ENCODE measurements around the gene DACH2.

The DACH2 gene

GRCh38 chrX:86829786-86830185 is 681.5 kb downstream of the DACH2 start:
- no peak for DNase-seq

GRCh38 chrX:86830685-86831084 is 682.4 kb downstream of the DACH2 start:
- no peak for DNase-seq

- no peak for DNase-seq
Measured at GRCh38 chrX:86845101-86845500, 696.9 kb downstream of the DACH2 start.

Measured in CD4-positive, alpha-beta T cell treated with Interleukin-17A for 1 hour (primary cell).